ENCODE results near the gene MAL. TPM values are rescaled to one million over a fixed set of nuclear protein-coding genes. Genes with fewer than 3 reads are reported as not detected.

The MAL gene
- total and polyA plus RNA-seq, 8 donors: 0.25 to 1.9 (median 0.81) TPM; not detected in 1

GRCh38 chr2:94996305-94997100 is 29.0 kb upstream of the MAL start:
- Histone ChIP-seq H3K27ac (no peak overlapping the region), H3K27me3 (no peaks in the 10 kb centered on the region), H3K9me3 (no peaks in the 10 kb centered on the region), H3K36me3 (no peaks in the 10 kb centered on the region), H3K4me3 (no peak overlapping the region), H3K4me1 (no peaks in the 10 kb centered on the region)
- intact Hi-C loops (cut with DNase I): no loop called here
- TF ChIP-seq CTCF (IDR thresholded peaks at IDR 0.05): no peak
- DNase-seq: peak in 1 of 6 donors; percentile 26
- no peak for ATAC-seq
- no peak for FAIRE-seq
- 61 to 65% methylated on average over 23 of the region's 23 CpGs for WGBS, 2 donors

GRCh38 chr2:94997981-94998930 is 27.3 kb upstream of the MAL start:
- no peaks in the 10 kb centered on the region for H3K9me3 ChIP-seq
- peak in 1 of 6 donors; percentile 59 for DNase-seq
- H3K36me3 ChIP-seq: no peaks in the 10 kb centered on the region
- H3K27me3 ChIP-seq: no peaks in the 10 kb centered on the region
- no peak for FAIRE-seq
- 11 to 13% methylated on average over 46 to 54 of the region's 54 CpGs for WGBS, 2 donors
- intact Hi-C loops (cut with DNase I): no loop called here
- H3K27ac ChIP-seq: no peak overlapping the region
- H3K4me1 ChIP-seq: no peaks in the 10 kb centered on the region
- ATAC-seq: peak in 2 of 4 donors; percentile 56 to 64
- peak overlapping the region in 3 of 4 donors; percentile 4 to 35 (median 20) for H3K4me3 ChIP-seq
- TF ChIP-seq CTCF (IDR thresholded peaks at IDR 0.05): no peak

- Histone ChIP-seq H3K4me1 (no peaks in the 10 kb centered on the region), H3K27me3 (no peaks in the 10 kb centered on the region), H3K9me3 (no peaks in the 10 kb centered on the region), H3K4me3 (no peak overlapping the region), H3K27ac (no peak overlapping the region), H3K36me3 (no peaks in the 10 kb centered on the region)
- intact Hi-C loops (cut with DNase I): no loop called here
- TF ChIP-seq CTCF (IDR thresholded peaks at IDR 0.05): no peak
- FAIRE-seq: no peak
- no peak for ATAC-seq
- peak in 1 of 6 donors; percentile 46 for DNase-seq
- WGBS, 2 donors: 90 to 99% methylated on average over 7 of the region's 7 CpGs
Measured at GRCh38 chr2:94999431-94999883, 26.1 kb upstream of the MAL start.

GRCh38 chr2:95001051-95001562 is 24.4 kb upstream of the MAL start:
- Histone ChIP-seq H3K36me3 (no peaks in the 10 kb centered on the region), H3K4me3 (no peak overlapping the region), H3K27ac (no peak overlapping the region), H3K9me3 (no peaks in the 10 kb centered on the region), H3K4me1 (no peaks in the 10 kb centered on the region), H3K27me3 (no peaks in the 10 kb centered on the region)
- DNase-seq (peak in 1 of 6 donors; percentile 33), FAIRE-seq (no peak), ATAC-seq (no peak)
- no peak for TF ChIP-seq CTCF (IDR thresholded peaks at IDR 0.05)
- 75 to 78% methylated on average over 5 of the region's 5 CpGs for WGBS, 2 donors
- intact Hi-C loops (cut with DNase I): no loop called here
